ENCODE measurements around the gene SMAD6. TPM values are rescaled to one million over a fixed set of nuclear protein-coding genes. Genes with fewer than 3 reads are reported as not detected.

Gene SMAD6
- total and polyA plus RNA-seq, 7 donors, result 0.52 to 5.5 (median 3.0) TPM

DNA sequence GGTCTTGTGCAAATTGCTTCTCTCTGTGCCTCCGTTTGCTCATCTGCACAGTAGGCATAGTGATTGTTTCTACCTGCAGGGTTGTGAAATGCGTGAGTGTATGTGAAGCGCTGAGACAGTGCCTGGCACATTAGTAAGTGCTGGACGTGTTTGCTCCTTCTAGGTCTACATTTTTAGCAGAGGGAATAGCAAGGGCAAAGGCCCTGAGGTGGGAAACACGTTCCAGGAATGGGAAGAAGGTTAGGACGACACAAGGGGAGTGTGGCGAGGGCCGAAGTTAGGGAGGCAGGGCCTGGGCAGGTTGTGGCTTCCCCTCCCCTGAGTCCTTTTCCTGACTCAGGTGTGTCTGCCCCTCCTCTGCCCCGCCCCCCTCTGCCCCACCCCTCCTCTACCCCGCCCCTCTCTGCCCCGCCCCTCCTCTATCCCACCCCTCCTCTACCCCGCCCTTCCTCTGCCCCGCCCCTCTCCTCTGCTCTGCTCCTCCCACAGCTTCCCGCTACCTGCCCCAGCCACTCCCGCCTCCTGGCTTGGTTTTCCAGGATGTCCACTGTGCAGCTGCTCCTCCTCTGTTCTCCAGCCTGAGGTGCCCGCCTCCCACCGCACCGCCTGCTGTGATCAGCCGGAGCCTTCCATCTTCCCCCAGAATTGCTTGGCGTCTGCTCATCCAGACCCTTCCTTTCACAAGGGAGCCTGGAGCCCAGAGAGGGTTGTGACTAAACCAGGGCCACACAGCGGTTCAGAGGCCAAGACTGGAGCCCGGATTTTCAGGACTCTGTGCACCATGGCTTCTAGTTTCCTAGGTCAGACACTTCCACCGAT lies 31.1 kb upstream of the SMAD6 start:
- Histone ChIP-seq H3K4me3 (no peak overlapping the region), H3K9me3 (peaks cover 4% of the 10 kb centered on the region), H3K36me3 (ENCODE audit: insufficient read depth in 1 of 2, low read depth in 1 of 2) (no peaks in the 10 kb centered on the region), H3K27me3 (ENCODE audit: insufficient read depth in 3 of 3, low read length in 2 of 3) (peaks cover 0 to 3% (median 0%) of the 10 kb centered on the region in 3 donors), H3K4me1 (no peaks in the 10 kb centered on the region), H3K27ac (no peak overlapping the region)
- 46 to 54% (median 47%) methylated on average over 14 to 23 of the region's 23 CpGs for WGBS, 3 donors
- DNase-seq (no peak), ATAC-seq (no peak)
- intact Hi-C loops (cut with DNase I), result no loop called here
- TF ChIP-seq, protein P1, sequence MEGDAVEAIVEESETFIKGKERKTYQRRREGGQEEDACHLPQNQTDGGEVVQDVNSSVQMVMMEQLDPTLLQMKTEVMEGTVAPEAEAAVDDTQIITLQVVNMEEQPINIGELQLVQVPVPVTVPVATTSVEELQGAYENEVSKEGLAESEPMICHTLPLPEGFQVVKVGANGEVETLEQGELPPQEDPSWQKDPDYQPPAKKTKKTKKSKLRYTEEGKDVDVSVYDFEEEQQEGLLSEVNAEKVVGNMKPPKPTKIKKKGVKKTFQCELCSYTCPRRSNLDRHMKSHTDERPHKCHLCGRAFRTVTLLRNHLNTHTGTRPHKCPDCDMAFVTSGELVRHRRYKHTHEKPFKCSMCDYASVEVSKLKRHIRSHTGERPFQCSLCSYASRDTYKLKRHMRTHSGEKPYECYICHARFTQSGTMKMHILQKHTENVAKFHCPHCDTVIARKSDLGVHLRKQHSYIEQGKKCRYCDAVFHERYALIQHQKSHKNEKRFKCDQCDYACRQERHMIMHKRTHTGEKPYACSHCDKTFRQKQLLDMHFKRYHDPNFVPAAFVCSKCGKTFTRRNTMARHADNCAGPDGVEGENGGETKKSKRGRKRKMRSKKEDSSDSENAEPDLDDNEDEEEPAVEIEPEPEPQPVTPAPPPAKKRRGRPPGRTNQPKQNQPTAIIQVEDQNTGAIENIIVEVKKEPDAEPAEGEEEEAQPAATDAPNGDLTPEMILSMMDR (IDR thresholded peaks at IDR 0.05), result no peak

DNA sequence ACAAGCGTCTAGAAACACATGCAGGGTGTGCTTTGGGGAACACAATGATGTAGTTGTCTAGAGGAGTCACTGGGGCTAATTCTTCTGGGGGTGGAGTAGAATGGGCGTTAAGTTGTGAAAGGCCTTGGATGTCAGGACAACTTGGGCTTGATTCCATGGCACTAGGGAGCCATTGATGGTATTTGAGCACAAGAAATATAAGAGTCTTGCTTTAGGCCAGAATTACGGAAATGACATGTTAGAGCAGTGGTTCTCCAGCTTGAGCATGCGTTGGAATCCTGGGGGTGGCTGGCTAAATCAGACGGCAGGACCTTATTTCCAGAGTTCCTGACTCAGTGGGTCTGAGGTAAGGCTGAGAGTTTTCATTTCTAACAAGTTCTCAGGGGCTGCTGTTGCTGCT lies 29.2 kb upstream of the SMAD6 start:
- 63 to 72% (median 66%) methylated on average over 5 of the region's 5 CpGs for WGBS, 3 donors
- Histone ChIP-seq H3K9me3 (peaks cover under 1% of the 10 kb centered on the region), H3K27ac (no peak overlapping the region), H3K4me3 (no peak overlapping the region), H3K27me3 (ENCODE audit: insufficient read depth in 3 of 3, low read length in 2 of 3) (peaks cover 0 to 3% (median 0%) of the 10 kb centered on the region in 3 donors), H3K36me3 (ENCODE audit: insufficient read depth in 1 of 2, low read depth in 1 of 2) (no peaks in the 10 kb centered on the region), H3K4me1 (no peaks in the 10 kb centered on the region)
- no peak for DNase-seq
- TF ChIP-seq, protein P1 (IDR thresholded peaks at IDR 0.05), result no peak
- intact Hi-C loops (cut with DNase I), result no loop called here
- no peak for ATAC-seq

DNA sequence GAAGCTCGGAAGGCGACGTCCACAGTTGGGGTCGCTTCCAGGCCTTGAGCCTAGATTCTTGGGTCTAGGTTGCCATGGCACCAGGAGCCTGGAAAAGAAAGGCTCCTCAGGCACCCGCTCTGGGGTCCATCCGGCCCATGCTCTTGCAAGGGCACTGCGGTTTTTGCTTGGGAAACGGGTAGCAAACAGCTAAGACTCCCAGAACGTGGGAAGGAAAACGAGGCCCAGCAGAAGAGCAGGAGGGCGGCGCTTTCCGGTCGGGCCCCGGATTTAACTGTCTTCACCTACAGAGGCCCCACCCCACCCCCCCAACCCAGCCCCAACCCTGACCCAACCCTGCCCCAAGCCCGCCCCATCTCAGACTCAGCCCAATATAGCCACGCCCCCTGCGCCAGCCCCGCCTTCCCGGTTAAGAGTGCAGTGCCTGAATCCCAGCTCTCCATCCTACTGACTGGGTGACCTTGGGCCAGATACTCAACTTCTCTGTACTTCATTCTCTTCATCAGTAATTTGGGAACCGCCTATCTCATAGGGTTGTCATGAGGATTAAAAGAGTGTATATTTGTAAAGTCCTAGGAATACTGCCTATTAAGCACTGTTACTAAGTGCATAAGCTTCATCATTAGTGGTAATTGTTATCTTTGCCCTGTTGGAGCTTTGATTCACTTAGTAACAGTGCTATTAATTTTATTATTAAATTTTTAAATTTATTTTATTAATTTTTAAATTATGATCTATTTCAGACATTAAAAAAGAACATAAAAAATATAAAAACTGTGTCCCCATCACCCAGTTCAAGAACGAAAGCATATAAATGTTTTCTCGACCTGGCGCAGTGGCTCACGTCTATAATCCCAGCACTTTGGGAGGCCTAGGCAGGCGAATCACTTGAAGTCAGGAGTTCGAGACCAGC lies 28.4 kb upstream of the SMAD6 start:
- Histone ChIP-seq H3K4me1 (no peaks in the 10 kb centered on the region), H3K27me3 (ENCODE audit: insufficient read depth in 3 of 3, low read length in 2 of 3) (peaks cover 0 to 3% (median 0%) of the 10 kb centered on the region in 3 donors), H3K4me3 (no peak overlapping the region), H3K36me3 (ENCODE audit: insufficient read depth in 1 of 2, low read depth in 1 of 2) (no peaks in the 10 kb centered on the region), H3K9me3 (no peaks in the 10 kb centered on the region), H3K27ac (no peak overlapping the region)
- TF ChIP-seq, protein P1 (IDR thresholded peaks at IDR 0.05), result no peak
- no peak for ATAC-seq
- DNase-seq, result peak in 1 of 2 donors; percentile 34
- WGBS, 3 donors, result 65 to 76% (median 68%) methylated on average over 27 of the region's 27 CpGs
- intact Hi-C loops (cut with DNase I), result no loop called here

DNA sequence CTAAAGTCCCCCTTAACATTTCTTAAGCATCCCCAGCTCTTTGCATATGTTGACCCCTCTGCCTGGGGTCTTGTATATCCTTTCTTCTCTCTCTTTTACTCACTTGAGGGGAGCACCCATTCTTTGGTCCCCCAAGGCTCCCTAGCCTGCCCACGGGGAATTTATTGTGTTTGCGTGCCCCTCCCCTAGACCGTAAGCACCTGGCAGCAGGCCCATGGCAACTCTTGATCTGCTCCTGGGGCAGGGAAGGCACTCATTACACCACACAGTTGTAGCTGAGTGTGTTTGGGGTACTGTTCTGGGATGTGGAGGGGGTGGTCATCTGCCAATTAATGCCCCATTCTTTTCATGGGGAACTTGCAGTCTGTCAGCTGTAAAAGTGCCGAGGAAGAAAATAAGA lies 27.3 kb upstream of the SMAD6 start:
- Histone ChIP-seq H3K27ac (no peak overlapping the region), H3K4me1 (no peaks in the 10 kb centered on the region), H3K4me3 (no peak overlapping the region), H3K9me3 (no peaks in the 10 kb centered on the region), H3K36me3 (ENCODE audit: insufficient read depth in 1 of 2, low read depth in 1 of 2) (no peaks in the 10 kb centered on the region), H3K27me3 (ENCODE audit: insufficient read depth in 3 of 3, low read length in 2 of 3) (peaks cover 0 to 3% (median 0%) of the 10 kb centered on the region in 3 donors)
- ATAC-seq (no peak), DNase-seq (no peak)
- TF ChIP-seq, protein P1 (IDR thresholded peaks at IDR 0.05), result no peak
- WGBS, 3 donors, result 73 to 88% (median 87%) methylated on average over 4 of the region's 4 CpGs
- intact Hi-C loops (cut with DNase I), result no loop called here

Data from psoas muscle (tissue), 8 donors.